GM19324 (cell line): Measurements from ENCODE around the gene NCOA6.
"Not testable (repeated sequence)": the region's sequence is repeated elsewhere in the genome, so short reads cannot be mapped to it uniquely, and the experiment has no call there.

Experiments used
- ATAC-seq: cut with Tn5 transposase; IDR thresholded peaks from one replicate; pipeline ENCODE4 v1.9.1; 2021; ENCODE audit warnings: mild to moderate bottlenecking, moderate library complexity; ENCODE audit not compliant: unreplicated experiment, low FRiP score

NCOA6 gene

DNA sequence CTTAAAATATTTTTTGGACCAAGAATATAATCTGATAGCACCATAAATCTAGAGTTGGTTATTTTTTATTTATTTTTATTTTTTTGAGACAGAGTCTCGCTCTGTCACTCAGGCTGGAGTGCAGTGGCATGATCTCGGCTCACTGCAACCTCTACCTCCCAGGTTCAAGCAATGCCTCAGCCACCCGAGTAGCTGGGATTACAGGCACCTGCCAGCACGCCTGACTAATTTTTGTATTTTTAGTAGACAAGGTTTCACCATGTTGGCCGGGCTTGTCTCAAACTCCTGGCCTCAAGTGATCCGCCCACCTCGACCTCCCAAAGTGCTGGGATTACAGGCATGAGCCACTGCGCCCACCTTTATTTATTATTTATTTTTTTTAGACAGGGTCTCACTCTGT is 45.2 kb downstream of the NCOA6 start:
- ATAC-seq = not testable (repeated sequence)

DNA sequence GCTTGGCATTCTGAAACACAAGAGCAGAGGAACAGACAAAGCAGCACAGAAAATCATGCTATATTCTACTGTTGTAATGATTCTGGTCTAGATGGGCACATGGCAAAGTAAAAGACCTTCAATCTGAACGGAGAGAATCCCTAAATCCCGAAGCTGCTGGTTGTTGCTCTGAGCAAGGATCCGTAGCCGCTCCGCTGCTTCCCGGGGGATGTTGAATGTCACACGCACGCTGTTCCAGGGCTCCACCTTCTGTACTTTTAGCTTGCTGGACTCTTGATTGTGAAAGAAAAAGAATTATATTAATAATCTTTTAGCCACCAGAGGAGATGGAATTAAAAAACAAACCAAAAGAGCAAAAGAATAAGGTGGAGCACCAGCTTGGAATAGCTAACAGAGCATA is 49.3 kb downstream of the NCOA6 start:
- no peak for ATAC-seq

DNA sequence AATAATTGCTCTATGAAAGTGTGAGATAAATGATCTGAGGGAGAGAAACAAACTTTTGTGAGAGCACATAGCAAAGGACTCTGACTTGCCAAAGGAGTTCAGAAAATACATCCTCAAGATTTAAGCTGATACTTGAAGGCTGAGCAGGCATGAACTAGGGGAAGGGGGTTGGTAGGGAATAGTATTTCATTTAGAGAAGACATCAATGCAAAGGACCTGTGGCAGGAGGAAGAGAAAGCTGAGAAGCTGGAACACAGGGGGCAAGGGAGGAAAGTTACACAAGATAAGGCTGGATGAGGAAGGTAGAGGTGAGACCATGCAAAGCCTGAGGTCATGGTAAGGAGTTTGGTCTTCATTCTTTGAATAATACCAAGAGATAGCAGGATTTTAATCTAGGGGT is 50.6 kb downstream of the NCOA6 start:
- no peak for ATAC-seq

DNA sequence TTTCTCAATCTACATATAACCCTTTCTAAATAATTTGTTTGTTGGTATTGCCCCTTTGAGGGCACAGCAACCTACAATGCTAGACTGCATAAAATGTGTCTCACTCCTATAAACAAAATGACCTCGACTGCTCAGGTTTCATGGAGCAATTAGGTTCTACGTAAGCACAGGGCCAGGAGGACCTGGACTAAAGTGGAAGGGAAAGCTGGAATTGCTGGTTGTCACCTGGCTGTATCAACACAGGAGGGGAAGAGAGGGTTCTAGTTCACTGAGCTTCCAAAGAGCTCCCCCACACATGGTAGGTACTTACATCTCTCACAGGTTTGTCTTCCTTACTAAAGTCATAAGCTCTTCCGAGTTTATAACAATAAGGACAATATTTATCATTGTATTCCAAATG is 51.0 kb downstream of the NCOA6 start:
- ATAC-seq = no peak

DNA sequence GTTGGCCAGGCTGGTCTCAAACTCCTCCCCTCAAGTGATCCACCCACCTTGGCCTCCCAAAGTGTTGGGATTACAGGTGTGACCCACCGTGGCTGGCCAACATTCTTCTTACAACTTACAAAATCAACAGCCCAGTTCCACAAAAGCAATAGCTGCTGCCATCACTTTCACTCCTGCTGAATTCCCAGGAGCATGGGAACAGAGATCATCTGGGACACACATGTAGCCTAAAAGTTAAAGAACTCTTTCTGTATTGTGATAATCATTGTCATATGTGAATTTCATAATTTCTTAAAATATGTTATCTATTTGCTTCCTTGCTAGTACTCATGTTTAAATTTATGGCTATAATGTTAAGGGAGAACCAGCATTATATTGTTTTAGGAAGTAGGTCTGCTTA is 51.7 kb downstream of the NCOA6 start:
- no peak for ATAC-seq

DNA sequence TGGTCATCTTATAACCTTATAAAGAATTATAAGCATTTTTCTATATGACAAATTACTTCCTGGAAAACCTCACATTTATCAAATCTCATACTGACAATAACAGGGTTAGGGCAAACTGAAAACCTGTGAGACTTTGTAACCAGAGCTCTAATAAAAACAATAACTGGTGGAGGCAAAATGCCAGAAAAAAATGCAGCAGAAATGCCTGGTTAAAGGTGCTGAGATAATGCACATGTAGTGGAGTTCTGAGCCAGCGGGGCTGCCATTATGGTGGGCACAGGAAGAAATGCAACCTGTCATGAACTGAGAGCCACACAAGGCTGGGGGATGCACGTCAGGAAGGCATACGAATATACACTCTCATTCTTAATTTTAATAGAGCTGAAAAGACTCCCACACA is 53.0 kb downstream of the NCOA6 start:
- no peak for ATAC-seq

DNA sequence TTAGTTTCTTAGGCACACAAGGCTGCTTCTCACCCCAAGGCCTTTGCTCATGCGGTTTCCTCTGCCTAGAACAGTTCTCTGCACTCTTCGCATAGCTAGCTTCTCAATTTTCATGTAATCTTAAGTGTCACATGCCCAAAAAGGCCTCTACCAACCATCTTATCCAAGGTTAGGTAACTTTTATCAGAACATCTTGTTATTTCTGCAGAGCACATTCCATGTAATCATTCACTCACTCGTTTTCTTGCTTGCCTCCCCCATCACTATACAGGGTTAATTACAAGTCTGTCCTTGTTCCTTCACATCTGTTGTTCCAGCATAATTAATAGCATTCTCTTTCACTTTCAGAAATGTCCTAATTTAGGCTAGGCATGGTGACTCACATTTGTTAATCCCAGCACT is 53.8 kb downstream of the NCOA6 start:
- ATAC-seq = no peak

DNA sequence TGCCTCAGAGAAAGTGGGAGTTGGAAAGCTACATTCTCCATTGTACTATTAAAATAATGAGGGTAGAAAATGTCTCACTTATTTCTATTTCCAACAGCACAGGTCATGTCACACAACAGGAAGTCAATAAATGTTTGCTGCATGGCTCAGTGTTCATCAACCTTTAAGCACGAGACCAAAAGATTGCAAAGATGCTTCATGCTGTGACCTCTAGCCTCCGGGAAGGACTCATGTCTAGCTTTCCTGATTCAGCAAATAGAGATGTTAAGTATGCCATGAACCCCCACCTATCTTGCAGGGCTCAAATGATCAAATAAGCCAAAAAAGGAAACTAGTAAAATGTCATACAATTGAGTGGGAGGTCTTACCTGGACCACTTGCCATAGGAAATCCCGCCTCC is 57.4 kb downstream of the NCOA6 start:
- ATAC-seq = no peak

DNA sequence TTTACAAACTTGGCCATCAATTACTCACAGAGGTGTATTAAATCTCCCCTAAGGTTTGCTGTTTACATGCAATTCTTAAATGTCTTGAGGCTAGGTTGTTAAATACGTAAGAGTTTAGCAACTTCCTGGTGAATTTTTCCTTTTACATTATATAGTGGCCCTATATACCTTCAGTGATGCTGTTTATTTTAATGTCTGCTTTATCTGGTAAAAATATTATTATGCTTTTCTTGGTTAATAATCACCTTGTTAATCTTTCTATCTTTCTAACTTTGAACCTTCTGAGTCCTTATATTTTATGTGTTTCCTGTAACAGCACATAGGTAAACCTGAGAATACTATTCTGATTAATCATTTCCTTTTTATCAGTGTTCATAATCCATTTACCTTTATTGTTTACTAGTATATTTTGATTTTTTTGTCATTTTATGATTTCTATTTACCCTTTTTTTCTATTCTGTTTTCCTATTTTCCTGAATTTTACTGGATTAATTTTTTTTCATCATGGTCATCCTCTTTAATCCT is 63.4 kb downstream of the NCOA6 start:
- ATAC-seq = no peak

DNA sequence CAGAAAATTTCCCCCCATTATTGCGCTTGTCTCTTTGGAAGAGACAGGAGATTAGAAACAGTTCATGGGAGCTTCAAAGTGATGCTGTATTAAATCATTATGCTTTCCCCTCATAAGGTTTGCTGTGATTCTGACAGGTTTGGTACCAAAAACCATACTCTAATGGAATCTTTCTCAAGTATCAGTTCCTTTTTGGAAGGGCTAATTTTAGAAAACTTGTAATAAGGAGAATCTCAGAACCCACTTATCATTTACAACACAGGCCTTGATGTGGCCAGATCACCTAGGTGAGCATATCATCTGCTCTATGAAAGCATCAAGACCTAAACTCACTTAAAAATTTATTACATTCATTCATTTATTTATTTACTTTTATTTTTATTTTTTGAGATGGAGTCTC is 70.1 kb downstream of the NCOA6 start:
- ATAC-seq = no peak

DNA sequence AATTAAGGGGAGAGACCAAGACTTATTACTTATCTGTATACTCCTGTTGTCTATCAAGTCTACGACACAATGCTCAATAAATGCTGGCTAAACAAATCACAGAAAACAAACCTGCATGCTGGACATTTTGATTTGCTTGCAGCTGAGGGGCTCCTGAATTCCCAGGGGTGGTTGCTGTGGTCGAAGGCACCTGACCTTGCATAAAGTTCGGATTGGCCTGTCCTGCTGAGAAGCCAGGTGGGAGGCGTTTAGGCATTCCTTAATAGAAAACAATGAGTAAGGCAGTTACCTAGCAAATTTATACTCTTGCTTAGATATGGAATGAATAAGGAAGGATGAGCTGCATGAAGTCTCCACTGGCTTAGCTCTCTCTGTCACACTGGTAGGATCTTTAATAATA is 70.8 kb downstream of the NCOA6 start:
- ATAC-seq = no peak

DNA sequence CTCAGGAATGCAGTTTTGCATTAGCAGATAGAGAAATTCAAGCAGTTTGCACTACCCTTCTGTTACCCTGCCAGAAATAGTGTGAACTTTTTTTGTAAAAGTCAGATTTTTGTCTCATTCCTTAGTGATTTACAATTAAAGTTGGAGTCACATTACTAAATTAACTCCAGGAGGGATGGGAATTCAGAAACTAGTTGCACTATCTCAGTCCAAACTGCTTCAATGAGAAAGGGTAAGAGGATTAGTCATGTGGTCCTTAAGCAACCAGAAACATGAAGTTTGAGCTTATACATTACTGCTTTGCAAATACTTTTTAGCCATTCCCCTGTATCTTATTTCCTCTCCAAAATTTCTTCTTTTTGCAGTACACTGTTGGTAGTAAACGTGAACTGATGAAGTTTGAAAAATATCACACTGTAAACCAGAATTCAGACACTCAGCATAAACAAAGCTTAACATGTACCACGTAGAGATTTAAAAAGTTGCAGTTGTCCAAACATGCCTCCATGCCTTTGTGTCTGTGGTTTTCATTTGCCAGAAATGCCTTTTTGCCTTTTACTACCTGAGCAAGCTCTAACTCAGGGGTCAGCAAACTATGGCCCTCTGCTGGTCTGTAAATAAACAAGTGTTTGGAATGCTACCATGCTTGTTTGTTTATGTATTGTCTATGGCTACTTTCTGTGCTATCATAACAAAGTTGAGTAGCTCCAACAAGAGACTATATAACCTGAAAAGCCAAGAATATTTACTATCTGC is 71.6 kb downstream of the NCOA6 start:
- ATAC-seq = no peak

DNA sequence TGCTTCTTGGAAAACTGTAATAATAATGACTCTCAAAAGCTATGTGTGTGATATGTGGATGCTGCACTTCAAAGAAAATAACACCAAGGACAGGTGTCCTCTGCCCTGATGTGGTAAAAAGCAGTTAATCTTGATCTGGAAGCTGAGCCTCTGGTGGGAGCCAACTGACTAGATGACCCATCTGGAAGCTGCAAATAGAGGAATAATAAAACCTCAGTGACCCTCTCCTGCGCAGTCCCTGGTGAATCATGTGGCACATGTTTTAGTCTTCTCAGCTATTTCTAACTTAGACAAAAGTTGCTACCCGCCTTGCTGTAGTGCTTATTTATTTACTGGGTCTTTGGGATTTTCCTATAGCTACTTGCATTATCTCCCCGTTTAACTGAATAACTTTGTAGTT is 74.0 kb downstream of the NCOA6 start:
- no peak for ATAC-seq

DNA sequence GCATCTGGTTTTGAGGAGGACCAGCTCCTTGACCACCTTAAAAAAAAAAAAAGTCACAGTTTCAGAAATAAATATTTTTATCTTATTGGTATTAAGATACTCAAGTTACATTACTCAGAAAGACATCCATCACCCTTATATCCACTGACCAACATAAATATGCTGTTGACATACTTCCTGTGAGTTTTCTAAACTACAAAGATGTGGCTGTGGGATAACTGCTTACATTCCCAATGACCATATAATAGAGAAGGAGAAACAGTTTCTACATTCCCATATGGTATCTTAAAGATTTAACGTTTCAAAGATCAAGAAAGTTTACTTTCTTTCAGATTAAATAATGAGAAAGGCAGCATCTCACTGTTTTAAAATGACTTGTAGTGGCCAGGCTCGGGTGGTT is 75.0 kb downstream of the NCOA6 start:
- ATAC-seq = no peak

DNA sequence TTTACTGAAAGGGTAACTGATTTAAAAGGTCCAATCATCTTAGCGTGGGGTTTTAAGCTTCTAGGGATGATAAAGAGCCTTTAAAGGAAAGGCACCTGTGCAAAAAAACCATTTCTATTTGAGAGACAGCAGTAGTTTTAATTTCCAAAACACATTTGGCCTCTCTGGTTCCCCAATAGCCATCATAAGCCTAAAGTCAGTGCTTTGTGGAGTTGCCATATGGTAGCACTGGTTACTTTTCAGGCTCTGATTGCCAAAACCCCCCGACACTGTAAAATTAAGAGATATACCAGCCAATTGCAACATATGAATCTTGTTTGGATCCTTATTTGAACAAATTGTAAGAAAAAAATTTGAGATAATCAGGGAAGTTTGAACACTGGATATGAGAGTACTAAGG is 76.7 kb downstream of the NCOA6 start:
- no peak for ATAC-seq

DNA sequence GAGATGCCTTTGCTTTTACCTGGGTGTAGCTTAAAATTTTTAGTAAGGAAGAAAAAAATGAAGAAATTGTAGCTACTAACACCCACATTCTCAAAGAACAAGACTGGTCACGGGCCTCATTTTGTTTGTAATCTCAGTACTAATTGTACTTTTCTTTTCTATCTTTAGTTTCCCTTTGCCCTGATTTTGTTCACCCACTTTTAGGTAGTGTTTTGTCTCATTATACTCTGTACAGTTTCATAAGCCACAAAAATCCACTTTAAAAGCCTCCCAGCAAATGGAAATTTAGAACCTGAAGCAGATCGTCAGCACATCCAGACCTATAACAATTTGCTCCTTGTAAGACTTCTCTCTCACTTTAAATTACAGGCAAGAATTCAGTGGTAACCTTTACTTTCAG is 78.0 kb downstream of the NCOA6 start:
- no peak for ATAC-seq

DNA sequence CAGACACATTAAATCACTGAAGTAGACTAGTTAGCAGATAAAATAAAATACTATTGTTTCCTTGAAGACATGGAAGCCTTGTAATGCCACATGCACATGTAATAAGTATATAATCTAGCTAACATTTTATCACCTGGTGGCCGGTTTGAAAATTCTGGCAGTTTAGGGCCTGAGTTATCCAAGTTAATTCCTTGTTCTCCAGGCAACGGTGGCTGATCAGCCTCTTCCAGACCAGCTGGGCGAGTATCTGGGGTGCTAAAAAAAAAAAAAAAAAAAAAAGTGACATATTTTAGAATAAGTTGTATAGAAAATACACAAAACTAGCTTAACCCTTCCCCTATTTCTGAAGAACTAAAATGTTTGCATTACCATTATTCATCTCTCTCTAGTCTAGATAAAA is 78.8 kb downstream of the NCOA6 start:
- no peak for ATAC-seq

DNA sequence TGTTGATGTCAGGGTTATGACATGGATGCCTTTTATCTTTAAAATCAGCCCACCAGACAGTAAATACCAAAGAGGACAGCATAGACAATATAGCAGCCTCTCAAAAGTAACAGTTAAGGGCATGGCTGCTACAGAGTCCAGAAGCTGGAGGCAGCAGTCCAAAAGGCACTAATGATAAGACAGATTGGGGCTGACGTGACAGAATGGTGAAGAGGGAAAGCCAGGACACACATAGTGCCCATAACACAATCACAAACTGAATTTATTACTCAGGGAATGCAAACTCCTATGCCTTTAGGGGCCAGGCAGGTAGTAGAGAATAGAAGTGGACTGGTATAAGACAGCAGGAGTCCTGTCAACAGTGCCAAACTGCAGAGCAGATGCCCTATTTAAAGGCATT is 80.6 kb downstream of the NCOA6 start:
- no peak for ATAC-seq

DNA sequence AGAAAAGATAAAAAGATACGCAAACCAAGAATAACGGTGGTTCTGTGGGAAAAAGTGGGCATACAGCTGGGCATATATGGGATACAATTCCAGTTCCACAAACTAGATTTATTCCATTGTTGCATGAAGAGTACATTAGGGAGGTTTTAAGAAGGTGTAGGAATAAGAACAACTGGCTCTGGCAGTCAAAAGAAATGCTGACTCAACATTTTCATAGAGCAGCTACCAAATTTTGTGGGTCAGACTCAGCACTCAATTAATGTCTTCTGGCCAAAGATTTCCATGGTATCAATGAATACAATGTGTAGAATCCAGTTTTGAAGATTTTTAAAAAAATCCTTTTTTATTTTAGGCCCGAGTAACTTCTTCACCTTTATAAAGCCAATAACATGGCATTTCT is 81.1 kb downstream of the NCOA6 start:
- ATAC-seq = no peak

DNA sequence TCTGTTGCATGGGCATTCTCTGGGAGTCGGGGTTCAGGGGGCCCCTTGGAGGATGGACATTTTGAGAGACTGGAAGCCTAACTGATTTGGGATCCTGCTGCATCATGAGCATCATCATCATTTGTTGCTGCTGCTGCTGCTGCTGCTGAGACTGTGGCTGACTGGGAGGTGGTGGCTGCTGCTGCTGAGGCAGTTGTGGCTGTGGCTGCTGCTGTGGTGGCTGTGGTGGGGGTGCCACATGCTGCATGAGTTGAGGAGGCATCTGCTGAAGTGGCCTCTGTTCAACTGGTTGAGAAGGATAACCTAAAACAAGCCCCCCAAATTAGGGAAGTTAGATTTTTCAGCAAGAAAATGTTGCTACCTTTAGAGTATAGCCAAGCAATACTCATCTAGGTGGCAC is 82.4 kb downstream of the NCOA6 start:
- no peak for ATAC-seq

DNA sequence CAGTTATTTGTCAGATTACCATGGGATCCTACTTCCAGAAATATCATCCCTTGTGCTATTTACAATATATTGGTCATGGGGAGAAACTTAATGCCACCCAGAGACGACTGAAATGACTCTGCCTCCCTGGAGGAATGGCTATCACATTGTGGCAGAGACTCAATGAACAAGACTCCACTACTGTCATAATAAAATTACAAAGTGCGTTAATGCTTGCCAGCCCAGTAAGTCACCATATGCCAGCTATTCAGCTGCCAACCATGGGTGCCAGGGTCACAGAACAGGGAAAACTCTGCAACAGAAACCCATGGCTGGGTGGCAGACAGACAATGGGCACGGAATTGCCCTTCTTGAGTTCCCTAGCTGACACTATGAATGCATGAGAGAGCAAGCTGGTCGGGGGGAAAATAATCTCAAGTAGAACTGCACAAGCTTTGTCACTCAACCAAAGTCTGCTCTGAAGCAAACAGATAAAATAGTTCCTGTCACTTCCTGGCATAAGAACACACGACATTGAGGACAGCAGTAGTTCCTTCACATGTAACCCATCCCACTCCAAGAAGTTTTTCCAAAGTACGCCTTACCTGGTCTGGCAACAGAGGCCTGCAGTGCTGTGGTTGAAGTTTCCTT is 89.2 kb downstream of the NCOA6 start:
- ATAC-seq = no peak

DNA sequence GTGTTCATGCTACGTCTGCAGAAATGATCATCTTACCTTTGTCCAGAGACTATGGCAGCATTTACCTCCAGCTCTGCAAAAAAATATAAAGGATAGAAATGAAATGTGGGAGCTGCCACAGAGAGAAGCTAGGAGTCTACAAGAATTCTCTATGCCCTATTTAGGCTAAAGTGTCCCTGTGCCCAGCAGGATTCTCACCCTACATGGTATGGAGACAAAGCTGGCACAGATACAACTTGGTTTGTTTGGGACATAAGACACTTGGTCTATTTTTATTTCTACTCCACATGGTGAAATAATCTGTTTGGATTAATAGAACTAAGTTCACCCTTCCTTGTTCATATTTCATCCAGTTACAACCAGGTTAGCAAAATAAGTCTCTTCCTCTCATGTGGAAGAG is 92.9 kb downstream of the NCOA6 start:
- no peak for ATAC-seq
